ENCODE data around the gene LAMC2.

Gene LAMC2

DNA sequence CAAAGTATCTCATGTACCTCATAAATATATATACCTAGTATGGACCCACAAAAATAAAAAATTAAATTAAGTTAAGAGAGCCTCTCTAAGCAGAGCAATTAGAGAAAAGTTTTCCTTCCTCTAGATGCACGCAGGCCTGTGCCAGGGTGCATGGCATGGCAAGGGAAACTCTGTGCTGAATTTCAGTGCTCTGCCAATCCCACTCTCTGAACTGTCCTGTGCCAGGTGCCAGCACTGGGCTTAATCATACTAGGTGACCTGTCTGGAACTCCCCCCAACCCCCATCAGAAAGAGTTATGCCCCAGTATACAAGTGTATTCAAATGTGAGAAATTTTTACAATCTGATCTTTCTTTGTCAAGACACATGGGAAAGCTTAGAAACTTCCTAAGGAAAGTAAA is 10.4 kb upstream of the LAMC2 start:
- no peak for DNase-seq

DNA sequence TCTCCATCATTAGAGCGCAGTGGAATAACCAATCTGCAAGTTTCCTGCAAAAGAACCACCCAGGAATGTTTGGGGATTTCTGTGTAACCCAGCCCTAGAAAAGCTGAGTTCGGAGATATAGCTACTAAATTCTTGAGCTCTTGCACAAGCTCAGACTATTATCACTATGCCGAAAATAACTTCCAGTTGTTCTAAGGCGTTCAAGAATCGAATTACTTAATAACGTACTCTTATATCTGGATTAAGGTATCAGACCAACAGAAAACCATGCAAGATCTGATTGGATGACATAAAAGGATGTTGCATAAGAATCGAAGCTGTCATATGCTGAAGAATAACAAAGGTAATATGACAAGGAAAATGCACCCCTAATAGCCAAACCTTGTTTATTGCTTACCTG is 7.5 kb upstream of the LAMC2 start:
- no peak for DNase-seq

DNA sequence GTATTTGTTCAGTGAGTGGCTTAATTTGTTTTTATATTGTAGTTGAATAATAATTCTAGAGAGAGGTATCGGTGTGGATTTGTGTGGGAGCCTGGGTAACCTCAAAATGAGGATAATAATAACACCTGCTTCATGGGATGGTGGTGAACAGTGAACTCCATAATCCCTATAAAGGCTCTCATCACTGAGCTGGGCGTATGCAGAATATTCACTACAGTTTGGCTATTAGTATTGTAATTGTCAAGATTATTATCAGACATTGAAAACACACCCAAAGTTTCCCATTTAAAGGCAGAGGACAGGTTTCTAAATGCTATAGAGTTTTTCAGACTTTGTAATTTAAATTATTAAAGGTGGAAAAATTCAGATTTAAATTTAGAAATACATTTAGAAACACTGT is 7.0 kb upstream of the LAMC2 start:
- DNase-seq, result no peak

DNA sequence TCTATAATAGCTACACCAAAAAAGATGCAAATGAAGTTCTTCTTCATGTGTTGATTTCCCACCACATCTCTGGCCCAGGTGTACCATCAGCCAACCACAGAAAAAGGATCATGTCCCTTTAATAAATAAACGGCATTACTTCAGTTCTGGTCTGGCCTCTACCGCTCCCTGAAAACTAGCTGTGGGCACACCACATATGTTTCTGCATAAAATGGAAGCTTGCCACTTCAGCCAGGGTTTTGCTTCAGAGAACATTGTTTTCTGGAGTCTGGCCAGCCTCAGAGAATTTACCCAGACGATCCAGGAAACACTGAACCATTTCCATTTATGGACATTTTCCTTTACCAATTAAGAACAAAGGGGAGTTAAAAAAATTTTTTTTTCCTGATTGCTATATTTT is 5.8 kb upstream of the LAMC2 start:
- no peak for DNase-seq

DNA sequence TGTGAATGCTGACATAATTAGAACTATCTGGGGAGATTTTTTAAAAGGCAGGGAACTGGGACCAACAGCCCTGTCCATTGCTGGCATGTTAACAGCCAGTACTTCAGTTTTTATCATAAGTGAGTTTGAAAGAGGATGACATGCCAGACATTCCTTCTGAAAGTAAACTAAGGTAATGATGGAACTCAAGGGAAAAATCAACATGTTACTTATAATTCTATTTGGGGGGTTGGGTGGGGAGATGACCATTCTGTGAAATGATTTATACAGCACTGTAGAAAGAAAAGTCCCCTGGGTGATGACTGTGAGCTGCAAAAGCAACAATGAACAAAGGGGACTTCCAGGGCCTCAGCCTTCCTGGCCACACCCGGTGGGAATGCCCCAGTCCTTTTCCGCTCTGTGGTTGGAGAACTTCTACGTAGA is 5.4 kb upstream of the LAMC2 start:
- DNase-seq, result no peak

DNA sequence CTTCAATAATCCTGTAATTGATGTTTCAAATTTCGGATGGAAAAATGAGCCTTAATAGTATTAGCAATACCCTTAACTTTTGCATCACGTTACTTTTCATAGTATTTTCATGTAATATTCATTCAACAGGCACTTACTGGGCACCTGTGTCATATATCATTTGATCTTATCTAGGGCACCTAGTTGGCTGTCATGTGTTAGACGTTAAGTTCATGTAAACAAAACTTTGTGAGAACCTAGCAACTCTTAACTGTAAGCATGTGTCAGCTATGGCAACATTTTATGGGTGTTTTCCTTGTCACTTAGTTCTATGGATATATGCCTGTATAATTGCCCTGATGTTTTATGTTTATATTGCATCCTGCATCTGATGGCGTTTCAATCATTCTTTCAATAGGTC is 777 bp downstream of the LAMC2 start:
- no peak for DNase-seq

DNA sequence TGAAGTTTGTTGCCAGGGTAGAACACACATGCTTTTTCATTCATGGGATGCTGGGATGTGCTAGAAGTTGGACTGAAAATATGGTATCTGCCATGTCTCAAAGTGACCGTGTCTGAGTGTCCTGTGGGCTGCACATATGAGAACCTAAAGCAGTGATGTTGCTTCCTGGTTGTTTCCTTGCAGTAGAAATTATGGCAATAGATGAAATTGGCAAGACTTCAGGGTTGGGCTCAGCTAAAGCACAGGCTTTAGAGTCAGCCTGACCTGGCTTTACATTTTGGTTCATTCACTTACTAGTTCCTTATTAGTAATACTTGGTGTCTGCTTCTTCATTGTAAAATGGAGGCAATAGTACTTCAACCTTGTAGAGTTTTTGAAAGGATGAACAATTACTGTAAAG is 2.2 kb downstream of the LAMC2 start:
- no peak for DNase-seq

DNA sequence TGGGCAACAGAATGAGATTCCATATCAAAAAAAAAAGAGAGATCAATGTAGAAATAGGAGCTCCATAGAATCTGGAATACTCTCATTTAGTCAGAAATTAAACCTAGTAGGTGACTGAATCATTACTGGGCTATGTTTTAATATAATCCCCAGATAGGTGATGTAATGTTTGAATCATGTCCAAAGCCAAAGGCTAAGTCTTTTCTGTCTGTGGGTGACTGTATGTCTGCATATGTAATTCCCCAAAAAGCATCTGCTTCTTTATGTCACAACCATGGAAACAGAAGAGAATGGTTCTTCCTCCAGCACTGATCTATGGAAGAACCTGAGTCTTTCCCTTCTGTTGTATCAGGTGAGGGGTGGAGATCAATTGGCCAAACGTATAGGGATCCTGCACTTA is 5.8 kb downstream of the LAMC2 start:
- no peak for DNase-seq

DNA sequence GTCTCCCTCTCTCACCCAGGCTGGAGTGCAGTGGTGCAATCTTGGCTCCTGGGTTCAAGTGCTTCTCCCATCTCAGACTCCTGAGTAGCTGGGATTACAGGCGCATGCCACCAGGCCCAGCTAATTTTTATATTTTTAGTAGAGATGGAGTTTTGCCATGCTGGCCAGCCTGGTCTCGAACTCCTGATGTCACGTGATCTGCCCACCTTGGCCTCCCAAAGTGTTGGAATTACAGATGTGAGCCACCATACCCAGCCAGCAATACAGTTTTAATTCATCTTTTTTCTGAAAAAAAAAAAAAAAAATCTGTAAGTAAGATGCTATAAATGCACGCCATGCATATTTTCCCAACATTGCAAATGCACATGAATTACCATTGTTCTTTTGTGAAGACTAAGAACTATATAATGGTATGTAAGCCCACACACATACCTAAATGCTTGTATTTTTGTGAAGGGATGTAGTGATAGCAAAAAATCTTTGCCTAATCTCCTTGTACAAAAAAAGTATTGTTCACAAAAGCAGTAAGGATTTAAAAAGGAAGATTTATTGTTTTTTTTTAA is 8.0 kb downstream of the LAMC2 start:
- DNase-seq, result no peak

DNA sequence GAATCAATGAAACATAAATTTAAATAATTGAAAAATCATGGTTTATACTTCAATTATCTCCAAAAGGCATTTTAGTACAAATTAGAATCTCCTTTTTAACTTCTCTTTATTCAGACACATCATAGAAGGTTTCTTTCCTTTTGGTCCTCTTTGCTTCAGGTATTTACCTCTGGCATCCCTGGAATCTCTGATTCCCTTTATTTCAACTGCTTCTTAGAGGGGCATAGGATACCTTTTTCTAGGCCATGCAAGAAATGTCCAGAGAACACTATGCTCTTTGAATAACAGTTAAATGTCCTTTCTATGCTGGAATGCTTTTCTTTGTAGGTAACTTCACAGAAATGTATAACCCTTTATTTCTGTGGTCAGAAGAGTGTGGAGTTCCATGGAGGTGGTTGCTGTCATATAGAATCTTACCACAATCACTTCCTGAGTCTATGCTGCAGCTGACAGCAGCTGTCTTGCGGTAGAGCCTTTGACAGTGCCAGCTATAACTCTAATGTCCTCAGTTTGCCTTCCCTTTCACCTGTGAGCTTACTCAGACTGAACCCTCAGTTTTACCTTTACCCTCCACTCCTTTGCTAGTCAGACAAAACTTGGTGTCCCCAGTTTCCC is 8.6 kb downstream of the LAMC2 start:
- DNase-seq, result no peak

DNA sequence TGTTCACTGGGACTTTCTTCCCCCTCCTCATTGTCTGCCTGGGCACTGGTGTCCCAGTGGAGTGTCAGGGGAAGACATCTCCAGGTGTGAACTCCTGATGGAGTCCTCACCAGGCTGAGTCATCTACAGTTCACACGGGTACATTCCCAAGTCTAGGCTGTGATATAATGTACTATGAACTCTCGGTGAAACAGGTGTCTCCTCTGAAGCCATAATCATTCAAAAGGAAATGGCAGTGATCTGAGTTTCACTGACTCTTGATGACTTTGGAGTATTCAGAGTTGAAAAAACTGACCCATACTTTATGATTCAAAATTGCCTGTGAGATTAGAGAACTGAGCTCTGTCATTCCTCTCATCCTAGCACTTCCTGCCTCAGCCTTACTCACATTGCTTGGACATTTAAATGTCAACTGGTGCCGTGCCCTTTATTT is 9.1 kb downstream of the LAMC2 start:
- no peak for DNase-seq

DNA sequence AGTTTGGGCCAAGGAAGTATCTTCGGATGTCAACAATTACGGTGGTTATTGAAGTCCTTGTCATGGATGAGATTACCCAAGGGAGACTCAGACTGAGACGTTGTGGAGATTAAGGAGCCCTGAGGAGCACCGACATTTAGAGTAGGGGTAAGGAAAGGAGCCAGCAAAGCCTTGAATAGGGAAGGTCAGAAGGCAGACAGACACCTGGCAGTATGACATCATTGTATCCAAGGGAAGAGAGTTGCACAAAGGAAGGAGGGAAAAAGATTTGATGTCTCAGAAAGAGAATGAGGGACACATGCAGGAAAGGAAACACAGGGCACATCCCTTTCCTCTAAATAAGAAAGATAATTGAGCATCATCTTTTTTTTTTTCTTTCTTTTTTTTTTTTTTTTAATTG is 11.7 kb downstream of the LAMC2 start:
- DNase-seq, result no peak

DNA sequence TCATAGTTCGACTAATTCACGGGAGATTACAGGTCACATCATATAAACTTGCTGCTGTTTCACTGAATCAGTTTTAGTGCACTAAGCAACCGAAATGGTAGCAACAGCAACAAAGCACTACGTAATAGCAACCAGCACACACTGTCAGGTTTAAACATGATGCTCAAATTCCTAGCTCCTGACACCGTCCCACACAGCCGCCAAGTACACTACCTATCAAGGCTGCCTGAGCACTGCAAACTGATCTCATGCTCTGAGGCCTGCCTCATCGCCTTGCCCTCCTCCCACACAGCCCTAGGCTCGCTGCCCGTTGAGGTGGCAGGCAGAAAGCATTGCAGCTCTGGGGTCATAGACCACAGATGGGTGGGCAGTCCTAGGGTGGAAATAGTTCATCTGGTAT is 12.4 kb downstream of the LAMC2 start:
- DNase-seq, result no peak

DNA sequence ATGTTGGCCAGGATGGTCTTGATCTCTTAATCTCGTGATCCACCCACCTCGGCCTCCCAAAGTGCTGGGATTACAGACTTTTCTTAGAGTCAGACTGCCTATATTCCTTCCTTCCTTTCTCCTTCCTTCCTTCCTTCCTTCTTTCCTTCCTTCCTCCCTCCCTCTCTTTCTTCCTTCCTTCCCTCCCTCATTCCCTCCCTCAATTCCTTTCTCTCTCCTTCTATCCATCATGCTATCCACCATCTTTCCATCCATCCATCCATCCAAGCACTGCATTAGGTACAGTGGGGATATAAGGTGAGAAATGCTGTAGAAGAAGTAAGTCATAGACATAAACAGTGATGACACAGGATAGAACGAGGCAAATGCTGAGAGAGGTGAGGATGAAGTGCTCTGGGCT is 13.2 kb downstream of the LAMC2 start:
- no peak for DNase-seq

DNA sequence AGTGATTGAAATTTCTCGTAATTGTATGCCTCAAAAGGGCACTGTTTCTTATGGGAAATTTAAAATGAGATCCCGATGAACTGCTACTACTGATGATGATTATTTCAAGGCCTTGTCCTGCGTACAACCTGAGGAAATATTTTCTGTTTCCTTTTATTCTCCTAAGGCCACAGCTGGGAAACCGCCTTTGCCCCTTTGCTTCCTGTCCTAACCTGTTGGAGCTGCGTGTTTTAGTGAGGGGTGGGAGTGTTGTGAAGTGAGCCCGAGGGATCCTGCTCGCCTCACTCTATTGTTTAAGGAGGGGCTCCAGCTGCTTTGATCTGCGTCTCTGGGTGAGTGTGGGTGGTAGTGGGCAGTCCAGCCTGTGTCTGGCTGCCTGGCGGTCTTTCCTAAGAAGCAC is 14.4 kb downstream of the LAMC2 start:
- DNase-seq, result no peak

DNA sequence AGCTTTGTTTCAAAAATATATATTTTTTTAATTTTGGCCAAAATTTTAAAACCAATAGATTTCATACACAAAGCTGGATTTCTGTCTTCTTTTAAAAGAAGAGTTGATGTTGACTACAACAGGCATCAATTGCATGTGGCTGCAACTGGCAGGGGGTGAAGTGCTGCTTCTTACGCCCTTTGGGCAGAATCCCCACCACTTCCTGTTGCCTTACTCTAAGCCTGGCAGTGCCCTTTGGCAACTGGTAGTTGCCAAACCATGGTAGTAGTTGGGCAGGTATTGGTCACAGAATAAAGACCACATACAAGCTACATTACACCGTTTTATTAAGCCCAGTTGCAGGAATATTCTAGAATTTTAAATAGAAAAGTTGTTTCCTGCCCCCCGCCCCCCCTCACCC is 17.0 kb downstream of the LAMC2 start:
- DNase-seq, result no peak

DNA sequence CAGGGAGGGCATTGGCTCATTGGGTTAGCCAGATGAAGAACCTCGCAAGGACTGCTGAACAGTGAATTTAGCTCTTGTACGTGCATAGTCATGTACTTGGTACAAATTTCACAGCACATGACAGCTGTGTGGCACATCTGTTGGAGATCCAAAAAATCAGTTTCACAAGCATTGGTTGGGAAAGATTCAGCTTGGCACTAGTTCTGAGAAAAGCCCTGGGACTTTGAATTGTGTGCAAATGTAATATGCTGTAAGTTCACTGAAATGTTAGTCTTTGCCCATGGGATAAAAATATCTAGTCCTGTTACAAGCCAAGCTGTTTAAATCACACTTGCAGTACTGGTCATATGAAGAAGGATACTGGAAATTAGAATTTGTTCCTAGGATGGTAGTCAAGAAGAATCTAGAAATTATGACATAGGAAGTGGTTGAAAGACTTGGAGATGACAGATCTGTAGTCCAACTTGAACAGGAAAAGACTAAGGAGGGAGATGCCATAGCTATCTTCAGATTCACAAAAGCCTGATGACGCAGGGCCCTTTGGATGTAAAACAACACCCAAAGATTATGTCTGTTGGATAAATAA is 19.2 kb downstream of the LAMC2 start:
- no peak for DNase-seq

DNA sequence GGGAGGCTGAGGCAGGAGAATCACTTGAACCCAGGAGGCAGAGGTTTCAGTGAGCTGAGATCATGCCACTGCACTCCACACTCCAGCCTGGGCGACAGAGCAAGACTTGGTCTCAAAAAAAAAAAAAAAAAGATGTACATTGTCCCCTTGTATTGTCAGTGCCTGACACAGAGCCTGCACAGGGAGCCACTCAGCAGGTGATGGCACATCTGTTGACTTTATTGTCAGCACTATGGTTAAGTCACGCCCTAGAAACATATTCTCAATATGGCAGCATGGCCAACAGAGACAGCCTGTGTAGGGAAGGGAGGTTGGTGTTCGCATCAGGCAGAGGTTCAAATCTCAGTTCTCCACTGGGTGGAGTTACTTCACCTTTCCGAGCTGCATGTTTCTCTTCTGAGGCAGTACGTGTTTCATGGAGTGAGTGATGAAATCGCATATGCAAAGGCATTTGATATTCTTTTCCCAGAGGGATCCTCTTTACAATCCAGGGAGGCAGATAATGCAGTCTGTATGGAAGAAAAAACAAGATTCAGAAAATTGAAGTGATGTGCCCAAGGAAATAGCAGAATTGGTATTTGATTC is 20.6 kb downstream of the LAMC2 start:
- DNase-seq, result no peak

DNA sequence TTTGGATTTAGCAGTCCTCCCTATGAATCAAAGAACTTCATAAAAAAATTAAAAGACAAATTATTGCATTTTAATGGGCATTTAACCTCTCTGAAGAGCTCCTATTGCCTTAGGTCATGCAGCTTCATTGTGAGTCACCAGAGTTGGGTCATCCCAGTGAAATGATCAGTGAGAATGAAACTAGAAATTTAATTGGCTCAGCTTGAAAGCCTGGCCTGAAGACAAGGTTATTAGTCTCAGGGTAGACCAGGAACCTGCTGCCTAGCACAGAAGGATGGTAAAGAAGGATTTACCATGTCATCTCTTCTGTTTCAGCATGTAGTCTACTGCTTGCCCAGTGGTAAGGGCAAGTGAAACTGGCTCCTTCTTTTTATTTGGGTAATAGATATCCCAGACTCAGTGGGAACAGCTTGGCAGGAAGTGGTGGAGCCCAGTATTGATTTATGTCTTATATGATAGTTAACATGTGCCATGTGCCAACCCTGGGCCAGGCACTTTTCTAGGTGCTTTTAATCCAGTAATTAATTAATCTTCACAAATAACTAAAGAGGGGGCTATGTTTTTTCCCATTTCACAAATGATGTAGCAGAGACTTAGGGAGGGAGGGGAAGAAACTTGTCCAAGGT is 23.6 kb downstream of the LAMC2 start:
- no peak for DNase-seq

DNA sequence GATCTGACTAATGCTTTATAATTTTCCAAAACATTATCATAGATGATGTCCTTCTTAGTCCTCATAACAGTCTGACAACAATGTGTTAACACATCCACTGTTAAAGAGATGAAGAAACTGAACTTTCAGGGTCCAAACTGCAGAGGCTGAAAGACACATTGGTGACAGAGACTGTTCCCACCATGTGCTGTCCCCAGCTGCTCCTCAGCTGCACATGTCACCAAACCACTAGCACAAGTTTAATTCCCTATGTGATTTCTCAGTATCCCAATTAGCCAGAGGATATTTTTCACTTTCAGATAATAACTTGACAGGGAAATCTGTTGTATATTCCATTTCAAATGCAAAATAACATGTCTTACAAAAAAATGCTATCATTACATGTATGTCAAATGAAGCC is 24.6 kb downstream of the LAMC2 start:
- DNase-seq, result no peak

DNA sequence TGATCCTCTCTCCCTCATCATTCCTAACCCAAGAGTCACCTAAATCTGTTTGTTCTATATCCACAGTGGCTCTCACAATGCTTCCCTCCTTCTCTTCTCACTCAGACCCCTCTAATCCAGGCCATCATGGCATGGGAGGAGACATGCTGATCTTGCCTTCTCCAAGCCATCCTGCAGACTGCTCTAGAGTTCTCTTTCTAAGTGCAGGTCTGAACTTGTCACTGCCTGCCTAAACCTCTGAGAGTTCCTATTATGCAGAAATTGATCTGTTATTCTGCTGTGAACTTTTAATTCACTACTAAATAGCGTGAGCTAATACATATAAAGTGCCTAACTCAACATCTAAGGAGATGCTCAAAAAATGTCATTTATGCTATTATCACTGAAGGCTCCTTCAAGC is 26.8 kb downstream of the LAMC2 start:
- no peak for DNase-seq

DNA sequence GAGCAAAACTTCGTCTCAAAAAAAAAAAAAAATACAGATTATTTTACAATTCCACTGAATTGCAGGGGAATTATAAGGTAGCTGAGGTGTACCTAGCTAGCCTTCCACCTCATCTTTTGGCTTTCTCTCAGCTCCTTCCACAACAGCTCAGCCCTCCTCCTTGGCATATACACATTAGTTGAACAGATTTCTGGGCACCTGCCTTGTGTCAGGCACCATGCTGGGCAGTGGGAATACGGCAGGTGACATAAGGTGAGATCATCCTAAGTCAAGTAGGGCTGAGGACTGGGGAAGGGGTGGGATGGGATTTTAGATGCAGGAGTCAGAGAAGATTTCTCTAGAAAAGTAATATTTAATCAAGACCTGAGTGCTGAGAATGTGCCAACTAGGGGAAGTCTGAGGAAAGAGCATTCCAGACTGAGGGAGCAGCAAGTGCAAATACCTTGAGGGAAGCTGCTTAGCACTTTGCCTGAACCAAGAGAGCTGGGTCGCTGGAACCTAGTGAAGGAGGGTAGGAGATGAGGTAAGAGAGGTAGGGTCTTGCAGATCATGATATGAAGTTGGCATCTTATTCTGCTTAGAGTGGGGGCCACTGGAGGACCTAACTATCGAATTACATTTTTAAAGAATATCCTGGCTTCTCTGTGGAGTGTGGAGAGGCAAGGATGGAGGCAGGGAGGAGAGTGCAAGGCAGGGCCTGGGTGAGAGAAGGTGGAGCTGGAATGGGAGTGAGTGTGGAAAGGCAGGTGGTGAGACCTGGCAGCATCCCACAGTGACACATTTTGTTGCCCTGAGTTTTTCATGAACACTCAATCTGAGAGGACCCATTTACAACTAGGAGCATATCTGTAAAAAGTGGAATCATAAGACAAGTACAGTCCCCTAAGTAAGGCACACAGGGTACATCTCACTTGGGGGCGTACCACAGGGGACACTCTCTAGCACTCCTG is 28.2 kb downstream of the LAMC2 start:
- no peak for DNase-seq

All from midbrain (tissue), 1 donor.